HL-60/S4 treated with phorbol 12-myristate 13-acetate at 8.2 ng/mL for 4 days and 3 days (cell line): ENCODE results near the gene CWC25.
"Not testable (repeated sequence)": the region's sequence is repeated elsewhere in the genome, so short reads cannot be mapped to it uniquely, and the experiment has no call there.

ENCODE experiments used
- in situ Hi-C: fragments of 300-500 bp; cut with MboI; formaldehyde crosslinking; loops from 2 replicates; pipeline ENCODE4 v1.15.0; 2022; ENCODE audit warnings: low sequenced_read_pairs

The CWC25 gene

GRCh38 chr17:38824899-38825761 lies at the start of gene CWC25:
CWC25 (minus strand) TSS chr17:38825321; CDS start chr17:38825183, 138 bp downstream.
- in situ Hi-C loops = no loop called here

GRCh38 chr17:38873640-38874380 lies 48.7 kb upstream of the CWC25 start:
- in situ Hi-C loops = no loop called here

- in situ Hi-C loops = no loop called here
These were observed 47.7 kb upstream of the CWC25 start for GRCh38 chr17:38872671-38873385.

- in situ Hi-C loops = no loop called here
These were observed 46.9 kb upstream of the CWC25 start for GRCh38 chr17:38872027-38872511.

GRCh38 chr17:38871247-38872015 lies 46.3 kb upstream of the CWC25 start:
- in situ Hi-C loops = no loop called here

GRCh38 chr17:38870259-38871165 lies 45.4 kb upstream of the CWC25 start:
- in situ Hi-C loops = no loop called here

GRCh38 chr17:38869526-38870258 lies 44.6 kb upstream of the CWC25 start, which contains the start of gene LASP1:
LASP1 (plus strand) TSS chr17:38870058; CDS start chr17:38870190, 132 bp downstream.
- in situ Hi-C loops = no loop called here

GRCh38 chr17:38868817-38869525 lies 43.9 kb upstream of the CWC25 start:
- in situ Hi-C loops = no loop called here

GRCh38 chr17:38867968-38868816 lies 43.1 kb upstream of the CWC25 start:
- in situ Hi-C loops = no loop called here

- in situ Hi-C loops = no loop called here
These were observed 42.3 kb upstream of the CWC25 start for GRCh38 chr17:38867179-38867967.

GRCh38 chr17:38864636-38865398 lies 39.7 kb upstream of the CWC25 start:
- in situ Hi-C loops = no loop called here

- in situ Hi-C loops = no loop called here
These were observed 36.3 kb upstream of the CWC25 start for GRCh38 chr17:38861399-38861843.

GRCh38 chr17:38857271-38857670 lies 32.1 kb upstream of the CWC25 start:
- in situ Hi-C loops = no loop called here

- in situ Hi-C loops = not testable (repeated sequence)
These were observed 30.1 kb upstream of the CWC25 start for GRCh38 chr17:38855101-38855714.
